CD4-positive, alpha-beta T cell treated with Interleukin-6 for 4 hours (primary cell): Measurements from ENCODE around the gene IQGAP1.
"Not testable (repeated sequence)": the region's sequence is repeated elsewhere in the genome, so short reads cannot be mapped to it uniquely, and the experiment has no call there.

Experiments used
- DNase-seq: peaks from one replicate; pipeline ENCODE4 v3.0.0-alpha.2; 2020; ENCODE audit warnings: mixed read lengths

Gene IQGAP1

GRCh38 chr15:90489944-90490343 lies 101.9 kb downstream of the IQGAP1 start:
- DNase-seq = no peak

- DNase-seq = peak; percentile 23
Observed at GRCh38 chr15:90493647-90494046, 105.6 kb downstream of the IQGAP1 start.

- DNase-seq = no peak
Observed at GRCh38 chr15:90495067-90495466, 107.0 kb downstream of the IQGAP1 start.

- DNase-seq = no peak
Observed at GRCh38 chr15:90496791-90497190, 108.7 kb downstream of the IQGAP1 start.

GRCh38 chr15:90497376-90497775 lies 109.3 kb downstream of the IQGAP1 start:
- DNase-seq = no peak

- DNase-seq = no peak
Observed at GRCh38 chr15:90497912-90498311, 109.9 kb downstream of the IQGAP1 start.

GRCh38 chr15:90500171-90500570 lies 112.1 kb downstream of the IQGAP1 start:
- DNase-seq = no peak

GRCh38 chr15:90501898-90502297 lies 113.9 kb downstream of the IQGAP1 start:
- no peak for DNase-seq

- DNase-seq = not testable (repeated sequence)
Observed at GRCh38 chr15:90510781-90511180, 122.7 kb downstream of the IQGAP1 start.

- not testable (repeated sequence) for DNase-seq
Observed at GRCh38 chr15:90511211-90511618, 123.2 kb downstream of the IQGAP1 start.

- no peak for DNase-seq
Observed at GRCh38 chr15:90512276-90512675, 124.2 kb downstream of the IQGAP1 start.

- DNase-seq = no peak
Observed at GRCh38 chr15:90512981-90513380, 124.9 kb downstream of the IQGAP1 start.

GRCh38 chr15:90513448-90513847 lies 125.4 kb downstream of the IQGAP1 start:
- no peak for DNase-seq

GRCh38 chr15:90513893-90514292 lies 125.9 kb downstream of the IQGAP1 start:
- DNase-seq = not testable (repeated sequence)

- no peak for DNase-seq
Observed at GRCh38 chr15:90519688-90520087, 131.6 kb downstream of the IQGAP1 start.

- no peak for DNase-seq
Observed at GRCh38 chr15:90520365-90520764, 132.3 kb downstream of the IQGAP1 start.

GRCh38 chr15:90523373-90523772 lies 135.3 kb downstream of the IQGAP1 start:
- DNase-seq = no peak

- not testable (repeated sequence) for DNase-seq
Observed at GRCh38 chr15:90524018-90524803, 136.2 kb downstream of the IQGAP1 start.

GRCh38 chr15:90529011-90529370 lies 140.9 kb downstream of the IQGAP1 start:
- DNase-seq = no peak

- DNase-seq = peak; percentile 69
Observed at GRCh38 chr15:90529371-90530249, 141.6 kb downstream of the IQGAP1 start, which contains the start of gene CRTC3. CRTC3 (plus strand) TSS chr15:90529923; CDS start chr15:90530072, 149 bp downstream.

GRCh38 chr15:90530250-90531051 lies 142.4 kb downstream of the IQGAP1 start:
- peak; percentile 61 for DNase-seq

GRCh38 chr15:90531147-90531546 lies 143.1 kb downstream of the IQGAP1 start:
- no peak for DNase-seq

GRCh38 chr15:90535254-90535653 lies 147.2 kb downstream of the IQGAP1 start:
- no peak for DNase-seq
